HG03457 (cell line): ENCODE results near the gene HID1.
"Not testable (repeated sequence)": the region's sequence is repeated elsewhere in the genome, so short reads cannot be mapped to it uniquely, and the experiment has no call there.

Experiments used
- ATAC-seq: cut with Tn5 transposase; IDR thresholded peaks from one replicate; pipeline ENCODE4 v1.9.1; 2021; ENCODE audit warnings: moderate number of reproducible peaks; ENCODE audit not compliant: unreplicated experiment

HID1 gene

GRCh38 chr17:74971069-74971841 is 1.3 kb downstream of the HID1 start:
- ATAC-seq: no peak

- ATAC-seq: no peak
These were observed 2.2 kb downstream of the HID1 start for GRCh38 chr17:74970395-74970794.

- ATAC-seq: not testable (repeated sequence)
These were observed 3.1 kb downstream of the HID1 start for GRCh38 chr17:74969501-74969900.

DNA sequence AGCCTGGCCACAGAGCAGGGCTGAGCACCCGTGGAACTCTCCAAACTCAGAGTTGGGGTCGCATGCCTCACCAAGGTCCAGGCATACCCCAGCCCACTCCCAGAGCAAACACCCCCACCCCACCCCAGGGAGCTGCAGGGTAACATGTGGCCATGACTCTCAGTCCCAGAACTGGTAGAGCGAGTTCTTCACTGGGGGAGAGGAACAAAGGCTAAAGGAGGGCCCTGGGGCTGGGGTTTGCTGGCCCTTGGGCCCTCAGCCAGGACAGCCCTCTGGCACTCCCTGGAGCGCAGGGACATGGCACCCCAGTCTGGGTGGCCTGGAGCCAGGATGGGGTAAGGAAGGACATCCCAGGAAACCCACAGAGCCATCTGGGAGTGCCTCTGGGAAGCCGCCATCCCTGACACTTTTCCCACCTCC is 4.2 kb downstream of the HID1 start:
- ATAC-seq: no peak

DNA sequence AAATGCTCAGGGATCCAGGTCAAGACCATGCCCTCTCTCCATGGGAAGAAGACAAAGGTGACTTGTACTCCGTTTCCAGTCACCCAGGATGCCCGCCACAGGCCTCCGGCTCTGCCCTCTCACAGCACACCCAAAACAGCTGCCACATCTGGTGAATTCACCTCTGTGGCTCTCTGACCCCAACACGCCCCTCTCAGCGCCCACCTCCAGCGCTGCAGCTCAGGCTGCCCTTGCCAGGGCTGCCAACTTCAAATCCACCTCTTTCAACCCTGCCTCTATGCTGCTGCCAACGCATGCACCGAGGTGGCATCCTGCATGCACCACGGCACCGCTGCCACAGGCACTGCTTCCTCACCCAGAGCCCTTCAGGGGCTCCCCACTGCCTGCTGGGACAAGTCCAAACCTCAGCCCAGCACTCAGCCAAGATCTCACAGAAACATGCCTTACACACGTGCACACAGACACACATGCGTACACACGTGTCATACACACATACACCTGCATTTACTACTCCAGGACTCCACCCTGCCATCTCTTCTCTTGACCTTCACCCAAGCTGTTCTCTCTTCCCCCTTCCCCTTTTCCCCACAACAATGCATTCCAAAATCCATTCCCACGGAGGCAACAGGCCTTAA is 7.5 kb downstream of the HID1 start:
- ATAC-seq: no peak

DNA sequence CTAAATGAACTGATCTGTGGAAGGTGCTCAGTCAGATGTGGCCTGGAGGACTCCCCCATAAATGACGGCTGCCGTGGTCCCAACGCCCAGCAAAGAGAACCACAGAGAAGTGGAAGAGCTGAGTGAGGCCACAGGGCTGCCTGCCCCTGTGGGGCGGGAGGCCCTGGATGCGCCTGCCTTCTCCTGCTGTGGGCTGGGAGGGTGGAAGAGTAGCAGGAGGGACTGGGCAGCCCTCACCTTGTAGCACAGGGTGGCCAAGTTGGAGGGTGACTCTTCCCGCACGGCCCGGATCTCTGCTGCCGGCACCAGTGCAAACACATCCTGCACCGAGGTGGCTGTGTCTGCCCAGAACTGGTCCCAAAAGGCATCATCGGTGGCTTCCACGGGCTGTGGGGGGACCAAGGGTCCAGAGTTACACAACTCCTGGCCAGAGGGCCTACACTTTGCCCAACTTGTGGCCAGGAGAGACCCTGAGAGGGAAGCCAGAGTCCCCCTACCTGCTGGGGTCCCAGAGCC is 8.3 kb downstream of the HID1 start:
- no peak for ATAC-seq

DNA sequence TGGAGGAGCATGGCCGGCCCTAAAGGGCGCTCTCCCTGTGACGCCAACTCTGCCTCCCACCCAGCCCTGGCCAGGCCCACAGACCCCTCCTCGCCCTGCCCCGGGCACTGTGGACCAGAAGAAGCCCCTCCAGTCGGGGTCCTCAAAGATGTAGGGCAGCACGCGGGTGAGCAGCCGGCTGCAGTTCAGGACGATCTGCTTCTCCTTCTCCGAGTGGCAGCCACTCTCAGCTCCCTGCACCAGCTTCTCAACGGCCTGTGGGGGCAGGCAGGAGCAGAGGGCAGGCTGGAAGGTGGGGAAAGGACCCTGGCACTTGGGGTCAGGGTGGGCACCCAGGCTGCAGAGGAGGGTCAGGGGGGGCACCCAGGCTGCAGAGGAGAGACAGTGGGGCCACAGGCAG is 8.9 kb downstream of the HID1 start:
- no peak for ATAC-seq

DNA sequence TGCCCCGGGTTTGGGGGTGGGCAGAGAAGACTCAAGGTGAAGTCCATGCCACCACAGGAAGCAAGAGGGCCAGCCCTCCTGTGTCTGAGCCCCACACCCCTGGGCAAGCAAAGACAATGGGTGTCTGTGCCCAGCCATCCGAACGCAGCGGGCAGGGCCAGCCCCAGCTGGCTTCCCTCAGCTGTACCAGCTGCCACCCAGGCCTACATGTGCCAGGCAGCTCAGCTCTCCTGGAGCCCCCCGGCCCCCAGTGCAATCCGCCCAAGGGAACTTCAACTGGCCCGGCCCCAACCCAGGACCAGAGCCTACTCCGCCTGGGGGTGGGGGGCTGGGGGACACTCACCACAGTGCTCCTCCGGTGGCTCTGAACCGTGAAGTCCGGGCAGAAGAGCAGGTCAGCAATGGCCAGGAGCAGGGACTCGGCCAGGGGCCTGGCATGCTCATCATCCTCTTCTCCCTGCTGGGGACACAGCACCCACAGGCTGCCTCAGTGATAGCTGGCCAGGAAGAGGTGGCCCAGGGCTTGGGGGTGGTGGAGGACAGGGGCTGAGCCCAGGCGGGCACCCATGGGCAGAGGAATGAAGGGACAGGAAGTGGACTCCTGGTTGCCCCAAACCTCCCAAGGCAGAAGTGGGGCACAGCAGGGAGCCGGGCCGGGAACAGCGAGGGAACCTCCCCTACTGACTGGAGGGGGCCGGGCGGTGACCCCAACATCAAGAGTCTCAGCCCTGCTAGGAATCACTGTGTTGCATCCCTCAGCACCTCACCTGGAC is 9.8 kb downstream of the HID1 start:
- no peak for ATAC-seq

DNA sequence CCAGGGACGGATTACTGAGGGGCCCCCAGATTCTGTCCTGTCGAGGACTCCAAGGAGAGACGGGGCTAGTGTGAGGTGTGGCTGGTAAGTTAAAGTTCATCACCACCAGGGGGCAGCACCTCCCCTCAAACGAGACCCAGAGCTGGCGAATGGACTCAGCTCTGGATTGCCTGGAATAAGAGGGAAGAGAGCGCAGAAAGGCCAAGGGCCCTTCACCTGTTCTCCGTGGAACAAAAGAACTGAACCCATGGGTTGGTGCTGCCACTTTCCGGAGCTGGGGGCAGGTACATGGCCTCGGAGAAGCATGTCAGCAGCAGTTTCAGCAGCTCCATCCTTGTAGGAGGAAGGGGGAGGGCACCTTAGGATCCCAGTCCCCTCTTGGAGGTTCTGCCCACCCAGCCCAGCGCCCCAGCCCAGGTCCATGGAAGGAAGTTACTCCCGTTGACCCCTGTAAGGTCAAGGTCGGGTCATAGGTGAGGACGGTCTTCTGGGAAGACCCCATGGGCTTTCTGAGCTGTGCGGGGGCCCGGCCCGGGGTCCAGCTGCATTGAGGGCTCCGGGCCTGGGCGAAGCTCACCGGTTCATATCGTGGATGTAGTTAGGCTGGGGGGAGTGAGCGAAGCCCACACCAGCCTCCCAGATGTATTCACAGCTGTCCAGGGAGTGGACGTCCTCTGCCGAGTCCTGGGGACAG is 10.8 kb downstream of the HID1 start:
- ATAC-seq: no peak

DNA sequence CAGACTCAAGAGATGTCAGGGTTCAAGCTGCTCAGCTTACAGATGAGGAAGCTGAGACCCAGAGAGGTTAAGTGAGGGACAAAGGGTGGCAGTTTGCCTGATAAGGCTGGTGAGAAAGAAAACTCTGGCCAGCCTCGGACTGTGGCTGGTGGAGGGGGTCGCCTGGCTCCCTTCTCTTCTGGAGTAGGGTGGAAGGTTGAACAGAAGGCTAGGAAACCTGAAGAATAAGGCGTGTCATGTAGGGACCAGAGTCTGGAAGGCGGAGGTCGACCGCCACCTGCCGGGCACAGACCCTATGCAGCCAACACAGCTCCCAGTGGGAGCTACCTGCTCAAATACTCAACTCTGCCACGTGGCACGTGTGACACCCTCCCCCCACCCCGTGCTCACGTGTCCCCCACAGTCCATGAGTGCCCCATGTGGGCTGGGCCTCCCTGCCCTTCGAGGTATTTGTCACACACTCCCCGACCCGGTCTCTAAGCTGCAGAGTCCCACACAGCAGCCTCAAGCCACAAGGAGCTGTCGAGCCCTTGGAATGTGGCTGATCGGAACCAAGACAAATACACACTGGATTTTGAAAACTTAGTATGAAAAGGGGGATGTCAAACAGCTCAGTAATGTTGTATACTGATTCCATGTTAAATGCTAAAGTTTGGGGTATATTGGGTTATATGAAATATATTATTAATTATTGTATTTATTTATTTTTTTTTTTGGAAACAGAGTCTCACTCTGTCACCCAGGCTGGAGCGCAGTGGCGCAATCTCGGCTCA is 11.8 kb downstream of the HID1 start:
- no peak for ATAC-seq

GRCh38 chr17:74959826-74960515 is 12.6 kb downstream of the HID1 start:
- ATAC-seq: no peak

DNA sequence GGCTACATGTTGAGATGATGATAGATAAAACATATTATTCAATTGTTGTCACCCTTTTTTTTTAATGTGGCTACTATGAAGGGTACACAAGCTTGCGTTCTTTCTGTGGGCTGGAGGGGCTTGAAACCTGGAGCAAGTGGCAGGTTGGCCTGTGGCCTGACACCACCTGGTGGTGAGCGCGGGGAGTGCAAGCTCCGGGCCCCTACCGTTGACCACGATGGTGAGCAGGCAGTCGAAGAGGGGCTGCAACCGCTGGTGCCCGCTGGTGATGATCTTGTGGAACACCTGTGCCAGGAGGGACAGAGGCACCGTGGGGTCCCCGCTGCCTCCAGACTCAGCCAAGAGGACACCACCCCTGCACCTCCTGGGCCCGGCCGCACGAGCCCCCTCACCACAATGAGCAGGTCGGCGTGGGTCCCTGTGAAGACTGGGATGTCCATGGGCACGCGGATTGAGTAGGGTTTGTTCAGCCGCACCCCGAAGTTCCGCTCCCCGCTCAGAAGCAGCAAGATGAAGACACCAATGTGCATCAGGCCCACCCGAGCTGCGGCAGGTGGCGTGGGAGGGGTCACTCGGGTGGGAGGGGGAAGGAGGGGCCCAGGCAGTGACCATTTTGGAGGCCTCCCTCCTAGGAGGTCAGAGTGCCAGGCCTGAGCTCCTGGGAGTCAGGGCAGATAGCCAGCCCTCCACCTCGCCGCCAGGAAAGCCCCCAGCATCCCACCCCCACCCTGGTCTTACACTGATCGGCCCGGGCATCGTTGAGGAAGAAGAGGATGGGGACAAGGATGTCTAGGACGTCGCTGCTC is 14.4 kb downstream of the HID1 start:
- ATAC-seq: no peak

- ATAC-seq: no peak
These were observed 16.5 kb downstream of the HID1 start for GRCh38 chr17:74956093-74956492.

- ATAC-seq: no peak
These were observed 17.7 kb downstream of the HID1 start for GRCh38 chr17:74954665-74955421.

- no peak for ATAC-seq
These were observed 18.4 kb downstream of the HID1 start for GRCh38 chr17:74954115-74954514.

DNA sequence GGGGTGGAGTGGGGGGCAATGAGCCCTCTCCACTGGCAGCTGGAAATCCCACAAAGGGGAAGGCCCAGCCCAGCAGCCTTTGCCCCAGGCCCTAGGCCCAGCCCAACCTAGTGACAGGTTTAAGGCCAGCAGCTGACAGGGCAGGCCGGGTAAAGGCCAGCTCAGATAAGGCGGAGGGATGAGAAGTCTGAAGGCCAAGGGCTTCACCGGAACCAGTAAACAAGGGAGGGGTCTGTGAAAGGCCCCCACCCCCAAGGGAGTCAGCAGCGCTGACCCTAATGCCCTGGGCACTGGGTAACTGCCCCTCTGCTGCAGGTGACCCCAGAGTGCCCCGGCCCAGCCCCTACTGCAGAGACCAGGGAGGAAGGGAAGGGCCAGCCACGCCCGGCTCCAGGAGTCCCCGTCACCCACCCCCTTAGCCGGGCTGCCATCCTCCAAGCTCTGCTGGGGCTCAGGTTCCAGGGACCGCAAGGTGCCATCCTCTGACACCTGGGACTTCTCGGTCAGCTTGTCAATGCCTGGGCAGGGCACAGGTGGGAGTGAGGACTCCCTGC is 19.3 kb downstream of the HID1 start:
- no peak for ATAC-seq

DNA sequence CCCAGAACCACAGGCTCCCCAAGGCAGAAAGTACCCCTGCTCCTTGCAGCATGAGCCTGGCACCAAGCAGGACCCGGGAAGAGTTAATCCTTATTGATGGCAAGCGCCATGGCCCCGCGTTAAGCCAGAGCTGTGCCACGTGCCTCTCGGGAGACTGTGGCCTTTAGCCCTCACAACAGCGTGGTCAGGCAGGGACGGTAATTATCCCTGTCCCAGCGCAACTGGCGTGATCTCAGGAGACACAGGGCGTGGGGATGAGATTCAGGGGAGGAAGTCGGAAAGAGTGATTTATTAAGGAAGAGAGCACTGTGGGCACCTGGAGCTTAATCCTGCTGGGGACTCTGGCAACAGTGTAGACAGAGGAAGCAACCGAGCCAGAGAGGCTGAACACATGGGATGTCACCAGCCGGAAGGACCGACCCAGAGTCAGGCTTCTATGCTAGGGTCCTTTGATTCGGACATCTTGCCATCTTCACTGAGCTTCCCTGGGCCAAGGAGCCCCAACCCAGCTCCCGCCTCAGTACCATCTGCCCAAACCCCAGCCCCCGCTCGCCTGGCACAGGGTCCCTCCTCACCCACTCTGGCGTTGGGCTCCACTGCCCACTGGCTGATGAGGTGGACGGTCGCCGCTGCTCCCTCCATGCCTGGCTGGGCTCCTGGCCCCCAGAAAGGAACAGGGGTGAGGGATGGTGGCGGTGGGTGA is 20.0 kb downstream of the HID1 start:
- ATAC-seq: no peak
